GM19328 (cell line): Measurements from ENCODE around the gene KCNMB4.

ENCODE experiments used
- ATAC-seq: cut with Tn5 transposase; IDR thresholded peaks from one replicate; pipeline ENCODE4 v1.9.1; 2021; ENCODE audit warnings: mild to moderate bottlenecking, moderate library complexity; ENCODE audit not compliant: unreplicated experiment

Gene KCNMB4

GRCh38 chr12:70430400-70430799 is 64.3 kb downstream of the KCNMB4 start:
- ATAC-seq = no peak

- no peak for ATAC-seq
Observed at GRCh38 chr12:70436836-70437235, 70.7 kb downstream of the KCNMB4 start.

GRCh38 chr12:70443062-70443673 is 77.1 kb downstream of the KCNMB4 start:
- ATAC-seq = no peak

GRCh38 chr12:70444903-70445302 is 78.8 kb downstream of the KCNMB4 start:
- ATAC-seq = no peak

GRCh38 chr12:70448371-70448770 is 82.3 kb downstream of the KCNMB4 start:
- ATAC-seq = no peak

- no peak for ATAC-seq
Observed at GRCh38 chr12:70449074-70449752, 83.1 kb downstream of the KCNMB4 start.

- no peak for ATAC-seq
Observed at GRCh38 chr12:70449753-70450341, 83.8 kb downstream of the KCNMB4 start.

- no peak for ATAC-seq
Observed at GRCh38 chr12:70451528-70451927, 85.4 kb downstream of the KCNMB4 start.

- no peak for ATAC-seq
Observed at GRCh38 chr12:70456953-70457352, 90.9 kb downstream of the KCNMB4 start.

- ATAC-seq = no peak
Observed at GRCh38 chr12:70459786-70460185, 93.7 kb downstream of the KCNMB4 start.

- ATAC-seq = no peak
Observed at GRCh38 chr12:70463997-70464396, 97.9 kb downstream of the KCNMB4 start.

- no peak for ATAC-seq
Observed at GRCh38 chr12:70466753-70467152, 100.7 kb downstream of the KCNMB4 start.

GRCh38 chr12:70467476-70467875 is 101.4 kb downstream of the KCNMB4 start:
- no peak for ATAC-seq

GRCh38 chr12:70467918-70468733 is 102.0 kb downstream of the KCNMB4 start:
- ATAC-seq = peak; percentile 68

GRCh38 chr12:70468741-70469140 is 102.7 kb downstream of the KCNMB4 start:
- peak; percentile 9 for ATAC-seq

GRCh38 chr12:70469221-70469820 is 103.2 kb downstream of the KCNMB4 start:
- ATAC-seq = peak; percentile 42

- no peak for ATAC-seq
Observed at GRCh38 chr12:70482764-70483163, 116.7 kb downstream of the KCNMB4 start.
